Stimulated activated CD4-positive, alpha-beta T cell treated with anti-CD3 and anti-CD28 coated beads, Interleukin-1b, Interleukin-23, amount 100 ng/mL, for 4 hours (primary cell): ENCODE measurements around the gene ZNF432.
A peak's percentile ranks its signal among the peaks of the same experiment; 100 is the strongest.

Experiments
- DNase-seq, 2 donors: peaks; one replicate each; pipeline ENCODE4 v3.0.0-alpha.2; 2020; ENCODE audit warnings: low read depth in 2 of 2

ZNF432 gene

GRCh38 chr19:52007806-52008557 lies 40.7 kb downstream of the ZNF432 start, which contains the start of gene ZNF615:
ZNF615 (minus strand) TSS chr19:52008211; CDS start chr19:52003711, 4,500 bp downstream.
- DNase-seq, result peak; percentile 83 to 85

GRCh38 chr19:52007451-52007805 lies 41.2 kb downstream of the ZNF432 start:
- DNase-seq, result no peak

GRCh38 chr19:51994048-51994644 lies 54.5 kb downstream of the ZNF432 start:
- DNase-seq, result no peak

- DNase-seq, result no peak
Measured at GRCh38 chr19:51993422-51993821, 55.2 kb downstream of the ZNF432 start.

- peak; percentile 65 to 80 for DNase-seq
Measured at GRCh38 chr19:51986309-51987291, 62.0 kb downstream of the ZNF432 start, which contains the start of gene ZNF350. ZNF350 (minus strand) TSS chr19:51986840; CDS start chr19:51974360, 12,480 bp downstream.

GRCh38 chr19:51983361-51983760 lies 65.3 kb downstream of the ZNF432 start:
- DNase-seq, result no peak
